ENCODE measurements around the gene FARP1. TPM values are rescaled to one million over a fixed set of nuclear protein-coding genes. Genes with fewer than 3 reads are reported as not detected.

The FARP1 gene
- total RNA-seq, 2 donors from 2014 or later, result 89.5 to 93.6 TPM

DNA sequence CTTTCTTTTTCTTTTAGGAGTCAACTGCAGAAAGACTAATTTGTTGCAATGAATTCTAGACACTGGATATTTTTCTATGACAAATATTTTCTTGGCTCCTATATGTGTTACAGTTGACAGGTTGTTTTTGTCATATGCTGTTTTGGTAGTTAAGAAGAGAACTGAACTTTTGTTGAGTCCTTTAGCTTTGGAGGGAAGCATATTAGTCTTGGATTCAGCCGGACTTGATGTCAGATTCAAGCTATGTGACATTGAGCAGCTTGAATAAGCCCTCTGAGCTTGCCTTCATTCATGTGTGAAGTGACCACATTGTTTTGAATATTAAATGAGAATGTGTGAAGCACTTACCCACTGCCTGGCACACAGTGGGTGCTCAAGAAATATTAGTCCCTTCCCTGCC, 216.0 kb downstream of the FARP1 start:
- DNase-seq (no peak), ATAC-seq (no peak)
- no peaks in the 10 kb centered on the region for H3K27me3 ChIP-seq
- 77 to 95% methylated on average over 1 of the region's 1 CpG for WGBS, 2 donors
- no peak overlapping the region for H3K27ac ChIP-seq
- no peaks in the 10 kb centered on the region for H3K9me3 ChIP-seq
- no peak overlapping the region for H3K4me3 ChIP-seq
- TF ChIP-seq POLR2A (IDR thresholded peaks at IDR 0.05), result no peak
- TF ChIP-seq, protein P1, sequence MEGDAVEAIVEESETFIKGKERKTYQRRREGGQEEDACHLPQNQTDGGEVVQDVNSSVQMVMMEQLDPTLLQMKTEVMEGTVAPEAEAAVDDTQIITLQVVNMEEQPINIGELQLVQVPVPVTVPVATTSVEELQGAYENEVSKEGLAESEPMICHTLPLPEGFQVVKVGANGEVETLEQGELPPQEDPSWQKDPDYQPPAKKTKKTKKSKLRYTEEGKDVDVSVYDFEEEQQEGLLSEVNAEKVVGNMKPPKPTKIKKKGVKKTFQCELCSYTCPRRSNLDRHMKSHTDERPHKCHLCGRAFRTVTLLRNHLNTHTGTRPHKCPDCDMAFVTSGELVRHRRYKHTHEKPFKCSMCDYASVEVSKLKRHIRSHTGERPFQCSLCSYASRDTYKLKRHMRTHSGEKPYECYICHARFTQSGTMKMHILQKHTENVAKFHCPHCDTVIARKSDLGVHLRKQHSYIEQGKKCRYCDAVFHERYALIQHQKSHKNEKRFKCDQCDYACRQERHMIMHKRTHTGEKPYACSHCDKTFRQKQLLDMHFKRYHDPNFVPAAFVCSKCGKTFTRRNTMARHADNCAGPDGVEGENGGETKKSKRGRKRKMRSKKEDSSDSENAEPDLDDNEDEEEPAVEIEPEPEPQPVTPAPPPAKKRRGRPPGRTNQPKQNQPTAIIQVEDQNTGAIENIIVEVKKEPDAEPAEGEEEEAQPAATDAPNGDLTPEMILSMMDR (IDR thresholded peaks at IDR 0.05), result no peak
- H3K4me1 ChIP-seq, result no peaks in the 10 kb centered on the region
- H3K36me3 ChIP-seq (replicated peaks in 1 of 2; ENCODE audit: insufficient read depth in 1 of 2, low read depth in 2 of 2), result no peaks in the 10 kb centered on the region
- intact Hi-C loops (cut with DNase I), result no loop called here

DNA sequence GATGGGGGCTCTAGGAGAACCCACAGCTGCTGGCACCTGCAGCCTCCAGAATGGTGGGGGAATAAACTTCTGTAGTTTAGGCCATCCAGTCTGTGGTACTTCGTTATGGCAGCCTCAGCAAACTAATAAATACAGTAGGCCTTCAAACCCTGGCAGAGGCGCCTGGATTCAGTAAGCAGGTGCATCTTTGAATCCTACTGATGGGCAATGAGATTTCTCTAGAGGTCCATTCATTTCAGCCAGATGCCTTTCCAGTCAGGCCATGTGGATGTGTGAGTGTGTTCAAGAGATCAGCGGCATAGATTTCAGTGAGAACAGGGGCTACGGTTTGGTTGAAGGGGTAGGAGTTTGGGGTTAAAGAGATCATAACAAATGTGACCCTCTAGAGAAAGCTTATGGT, 217.7 kb downstream of the FARP1 start:
- no peak for TF ChIP-seq POLR2A (IDR thresholded peaks at IDR 0.05)
- TF ChIP-seq, protein P1 (IDR thresholded peaks at IDR 0.05), result no peak
- H3K4me3 ChIP-seq, result no peak overlapping the region
- no peaks in the 10 kb centered on the region for H3K27me3 ChIP-seq
- H3K36me3 ChIP-seq (replicated peaks in 1 of 2; ENCODE audit: insufficient read depth in 1 of 2, low read depth in 2 of 2), result no peaks in the 10 kb centered on the region
- intact Hi-C loops (cut with DNase I), result no loop called here
- H3K27ac ChIP-seq, result no peak overlapping the region
- no peaks in the 10 kb centered on the region for H3K4me1 ChIP-seq
- no peak for ATAC-seq
- DNase-seq, result no peak
- WGBS, 2 donors, result 91 to 97% methylated on average over 4 of the region's 4 CpGs
- H3K9me3 ChIP-seq, result no peaks in the 10 kb centered on the region

DNA sequence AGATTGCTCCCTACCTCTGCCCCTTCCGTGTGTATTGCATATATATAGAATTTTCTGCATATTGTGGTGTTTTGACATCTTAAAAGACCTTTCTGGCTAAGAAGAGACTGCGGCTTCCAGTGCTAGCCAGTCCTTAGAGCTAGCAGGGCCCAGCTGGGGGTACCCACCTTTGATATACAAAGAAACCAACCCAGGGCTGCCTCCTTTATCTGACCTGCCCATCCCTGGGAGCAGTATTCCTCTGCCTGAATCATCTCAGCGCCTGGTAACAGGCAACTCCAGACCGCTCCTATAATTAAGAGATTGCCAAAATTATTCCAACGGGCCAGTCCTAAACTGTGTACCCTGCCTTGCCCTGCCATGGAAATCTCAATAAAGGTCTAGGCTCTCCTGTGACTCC, 220.4 kb downstream of the FARP1 start:
- Histone ChIP-seq H3K27ac (no peak overlapping the region), H3K4me3 (no peak overlapping the region), H3K4me1 (no peaks in the 10 kb centered on the region), H3K36me3 (replicated peaks in 1 of 2; ENCODE audit: insufficient read depth in 1 of 2, low read depth in 2 of 2) (no peaks in the 10 kb centered on the region), H3K9me3 (no peaks in the 10 kb centered on the region), H3K27me3 (no peaks in the 10 kb centered on the region)
- intact Hi-C loops (cut with DNase I), result no loop called here
- no peak for TF ChIP-seq POLR2A (IDR thresholded peaks at IDR 0.05)
- TF ChIP-seq, protein P1 (IDR thresholded peaks at IDR 0.05), result no peak
- ATAC-seq (no peak), DNase-seq (no peak)
- 98% methylated on average over 5 of the region's 5 CpGs for WGBS, 2 donors

DNA sequence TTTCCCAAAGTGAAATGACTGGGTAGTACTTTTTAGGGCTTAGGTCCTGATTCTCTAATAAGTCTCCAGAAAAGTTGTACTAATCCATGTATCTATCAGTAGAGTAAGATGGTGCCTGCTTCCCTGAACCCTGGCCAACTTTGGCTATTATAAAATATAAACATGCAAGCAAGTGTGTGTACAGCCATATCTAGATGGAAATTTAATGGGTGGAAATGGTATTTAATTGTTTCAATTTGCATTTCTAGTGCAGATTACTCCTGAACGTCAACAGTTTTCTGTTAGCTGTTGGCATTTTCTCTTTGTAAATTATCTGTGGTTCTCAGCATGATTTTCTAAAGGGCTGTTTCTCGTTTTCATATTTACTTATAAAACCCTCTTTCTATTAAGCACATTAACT, 221.3 kb downstream of the FARP1 start:
- DNase-seq (no peak), ATAC-seq (no peak)
- Histone ChIP-seq H3K27ac (no peak overlapping the region), H3K4me3 (no peak overlapping the region), H3K36me3 (replicated peaks in 1 of 2; ENCODE audit: insufficient read depth in 1 of 2, low read depth in 2 of 2) (no peaks in the 10 kb centered on the region), H3K9me3 (no peaks in the 10 kb centered on the region), H3K27me3 (no peaks in the 10 kb centered on the region), H3K4me1 (no peaks in the 10 kb centered on the region)
- TF ChIP-seq POLR2A (IDR thresholded peaks at IDR 0.05), result no peak
- TF ChIP-seq, protein P1 (IDR thresholded peaks at IDR 0.05), result no peak
- 76% methylated on average over 2 of the region's 2 CpGs for WGBS, 2 donors
- intact Hi-C loops (cut with DNase I), result no loop called here

DNA sequence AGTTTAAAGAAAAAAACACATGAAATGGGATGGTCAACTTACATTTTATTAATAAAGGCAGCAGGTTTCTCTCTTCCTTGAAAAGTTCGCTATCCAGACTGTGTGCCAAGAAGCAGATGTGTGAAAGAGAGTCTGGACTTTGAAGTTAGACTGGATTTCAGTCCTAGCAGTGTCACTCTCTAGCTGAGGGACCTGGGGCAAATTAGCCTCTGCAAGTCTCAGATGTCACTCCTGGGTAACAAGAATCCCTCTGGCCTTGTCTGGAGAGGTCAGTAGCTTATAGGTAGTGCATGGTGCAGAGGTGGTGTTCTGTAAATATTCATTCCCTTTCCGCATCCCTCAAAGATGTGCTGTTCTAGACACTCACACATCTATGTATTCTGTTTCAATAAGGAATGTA, 221.8 kb downstream of the FARP1 start:
- WGBS, 2 donors, result 91 to 93% methylated on average over 2 of the region's 2 CpGs
- DNase-seq, result no peak

More for the DNA sequence above, 221.8 kb downstream of the FARP1 start:
- no peaks in the 10 kb centered on the region for H3K36me3 ChIP-seq (replicated peaks in 1 of 2; ENCODE audit: insufficient read depth in 1 of 2, low read depth in 2 of 2)
- no peak overlapping the region for H3K4me3 ChIP-seq
- no peaks in the 10 kb centered on the region for H3K9me3 ChIP-seq
- TF ChIP-seq POLR2A (IDR thresholded peaks at IDR 0.05), result no peak
- TF ChIP-seq, protein P1 (IDR thresholded peaks at IDR 0.05), result no peak
- H3K27me3 ChIP-seq, result no peaks in the 10 kb centered on the region
- no peak for ATAC-seq
- H3K4me1 ChIP-seq, result no peaks in the 10 kb centered on the region
- intact Hi-C loops (cut with DNase I), result no loop called here
- H3K27ac ChIP-seq, result no peak overlapping the region

Measured in body of pancreas (tissue), 4 donors.